GM23338 (cell line): ENCODE data around the gene MYO7B. TPM values are rescaled to one million over a fixed set of nuclear protein-coding genes. Genes with fewer than 3 reads are reported as not detected.

Source experiments
- ATAC-seq: fragments of 200-7000 bp; cut with Tn5 transposase; 3 replicates; pipeline ENCODE4 v1.9.1; 2020
- DNase-seq: peaks from one replicate; pipeline ENCODE4 v3.0.0-alpha.2; 2015; ENCODE audit warnings: low spot score
- H2AFZ ChIP-seq: fragments of 200-600 bp; sonication (generic); 2 replicates; pipeline ENCODE4 v1.8.0; 2016; ENCODE audit warnings: antibody characterized with exemption, mild to moderate bottlenecking, moderate library complexity
- H3F3A ChIP-seq: fragments of 200-600 bp; sonication (generic); replicated peaks from 2 replicates; pipeline ENCODE4 v1.8.0; 2017; ENCODE audit warnings: antibody characterized with exemption, mixed run types, low read depth
- H3K27ac ChIP-seq: fragments of 200-600 bp; sonication (generic); 2 replicates; pipeline ENCODE4 v1.6.1; 2016; ENCODE audit warnings: low read depth
- H3K27me3 ChIP-seq: fragments of 200-600 bp; sonication (generic); 2 replicates; pipeline ENCODE4 v1.8.0; 2016; ENCODE audit warnings: mild to moderate bottlenecking, mixed run types, moderate library complexity; ENCODE audit not compliant: insufficient read depth
- H3K36me3 ChIP-seq: fragments of 200-600 bp; sonication (generic); 2 replicates; pipeline ENCODE4 v1.8.0; 2016; ENCODE audit warnings: mild to moderate bottlenecking; ENCODE audit not compliant: insufficient read depth
- H3K4me1 ChIP-seq: fragments of 200-600 bp; sonication (generic); 2 replicates; pipeline ENCODE4 v1.8.0; 2016; ENCODE audit warnings: mild to moderate bottlenecking, moderate library complexity; ENCODE audit not compliant: insufficient read depth
- H3K4me2 ChIP-seq: fragments of 200-600 bp; sonication (generic); 2 replicates; pipeline ENCODE4 v1.7.1; 2017; ENCODE audit warnings: mixed run types
- H3K4me3 ChIP-seq: fragments of 200-600 bp; sonication (generic); 2 replicates; pipeline ENCODE4 v1.6.1; 2016; ENCODE audit warnings: mixed run types
- H3K79me2 ChIP-seq: fragments of 200-600 bp; sonication (generic); replicated peaks from 2 replicates; pipeline ENCODE4 v1.8.0; 2017; ENCODE audit warnings: mild to moderate bottlenecking; ENCODE audit not compliant: insufficient read depth
- H3K9me2 ChIP-seq: fragments of 200-600 bp; sonication (generic); 2 replicates; pipeline ENCODE4 v1.8.0; 2017; ENCODE audit not compliant: insufficient read depth
- H4K20me1 ChIP-seq: fragments of 200-600 bp; sonication (generic); replicated peaks from 2 replicates; pipeline ENCODE4 v1.8.0; 2017; ENCODE audit warnings: mild to moderate bottlenecking; ENCODE audit not compliant: insufficient read depth
- H3K27ac Mint-ChIP-seq: 2 replicates; pipeline ENCODE4 v1.8.0; 2020; ENCODE audit warnings: inconsistent platforms, mild to moderate bottlenecking, moderate library complexity, mixed read lengths
- H3K27me3 Mint-ChIP-seq: 3 replicates; pipeline ENCODE4 v1.8.0; 2022; ENCODE audit warnings: low read depth, mild to moderate bottlenecking, moderate library complexity, mixed read lengths, inconsistent platforms; ENCODE audit not compliant: insufficient read depth, poor library complexity
- H3K36me3 Mint-ChIP-seq: 3 replicates; pipeline ENCODE4 v1.8.0; 2021; ENCODE audit warnings: low read depth, mild to moderate bottlenecking, inconsistent platforms, moderate library complexity, mixed read lengths
- H3K4me1 Mint-ChIP-seq: 3 replicates; pipeline ENCODE4 v1.8.0; 2020; ENCODE audit warnings: mild to moderate bottlenecking, inconsistent platforms, mixed read lengths
- H3K4me3 Mint-ChIP-seq: 3 replicates; pipeline ENCODE4 v1.8.0; 2021; ENCODE audit warnings: moderate library complexity, mild to moderate bottlenecking, inconsistent platforms, mixed read lengths
- H3K9me3 Mint-ChIP-seq: 3 replicates; pipeline ENCODE4 v1.8.0; 2020; ENCODE audit warnings: moderate library complexity, mild to moderate bottlenecking, inconsistent platforms, mixed read lengths
- CREB1 ChIP-seq: fragments of 250-450 bp; sonication (Bioruptor Pico); IDR thresholded peaks from 2 replicates; pipeline ENCODE4 v1.5.0; 2020; ENCODE audit warnings: low read depth, mild to moderate bottlenecking, moderate library complexity
- CTCF ChIP-seq, 2 experiments: fragments of 200-600 bp in 1 of 2; sonication (generic) in 1 of 2; conservative IDR thresholded peaks; 2 replicates each; pipeline versions ENCODE4 v1.5.1 to v1.6.1; 2016 to 2017; ENCODE audit warnings: antibody characterized with exemption in 2 of 2, low read depth in 2 of 2, mild to moderate bottlenecking in 2 of 2, moderate library complexity in 1 of 2
- ETS1 ChIP-seq: IDR thresholded peaks from 2 replicates; pipeline ENCODE4 v1.6.1; 2016; ENCODE audit warnings: antibody characterized with exemption
- EZH2 ChIP-seq: fragments of 200-600 bp; sonication (generic); IDR thresholded peaks from one replicate; pipeline ENCODE4 v1.8.0; 2017; ENCODE audit warnings: antibody characterized with exemption, mild to moderate bottlenecking, low read depth; ENCODE audit not compliant: unreplicated experiment
- EZH2phosphoT487 ChIP-seq: fragments of 200-600 bp; sonication (generic); IDR thresholded peaks from one replicate; pipeline ENCODE4 v1.8.1; 2018; ENCODE audit warnings: antibody characterized with exemption; ENCODE audit not compliant: unreplicated experiment
- JUNB ChIP-seq: IDR thresholded peaks from one replicate; pipeline ENCODE4 v1.6.1; 2016; ENCODE audit warnings: antibody characterized with exemption; ENCODE audit not compliant: unreplicated experiment
- NANOG ChIP-seq: IDR thresholded peaks from 2 replicates; pipeline ENCODE4 v1.6.1; 2016; ENCODE audit warnings: antibody characterized with exemption, borderline replicate concordance
- POLR2AphosphoS5 ChIP-seq: IDR thresholded peaks from 2 replicates; pipeline ENCODE4 v1.6.1; 2016; ENCODE audit warnings: antibody characterized with exemption, low read depth
- REST ChIP-seq: IDR thresholded peaks from one replicate; pipeline ENCODE4 v1.6.1; 2018; ENCODE audit warnings: antibody characterized with exemption; ENCODE audit not compliant: unreplicated experiment
- STAT1 ChIP-seq: IDR thresholded peaks from one replicate; pipeline ENCODE4 v1.6.1; 2016; ENCODE audit warnings: antibody characterized with exemption; ENCODE audit not compliant: unreplicated experiment
- ZNF114 ChIP-seq: fragments of 250-450 bp; sonication (Bioruptor Pico); IDR thresholded peaks from 2 replicates; pipeline ENCODE4 v1.5.0; 2020; ENCODE audit warnings: mild to moderate bottlenecking, moderate library complexity
- ZNF331 ChIP-seq: fragments of 250-450 bp; sonication (Bioruptor Pico); IDR thresholded peaks from 2 replicates; pipeline ENCODE4 v1.5.0; 2020; ENCODE audit warnings: low read depth, mild to moderate bottlenecking, moderate library complexity
- ZNF462 ChIP-seq: fragments of 250-450 bp; sonication (Bioruptor Pico); IDR thresholded peaks from 2 replicates; pipeline ENCODE4 v1.5.0; 2020; ENCODE audit warnings: mild to moderate bottlenecking, moderate library complexity
- polyA plus RNA-seq: library from polyadenylated mRNA; unstranded; fragments of >200 nt; fragmentation: Nextera tagmentation; extraction: Ambion mirVana; gene quantifications from 2 replicates; pipeline ENCODE4 v1.2.1, GENCODE V29; 2016
- total RNA-seq: library from RNA; depleted of rRNA; stranded (reverse); fragments of >200 nt; shearing (Covaris generic); gene quantifications from 2 replicates; pipeline ENCODE4 v1.2.3, GENCODE V29; 2014

MYO7B gene
- total and polyA plus RNA-seq, 2 experiments from 2014 or later, result not detected

- Mint-ChIP-seq H3K36me3 (peaks cover 14% of the 10 kb centered on the region; the same call in 2 of the 3 replicates), H3K27me3 (peaks cover 4% of the 10 kb centered on the region), H3K4me3 (no peak overlapping the region), H3K27ac (no peak overlapping the region), H3K9me3 (no peaks in the 10 kb centered on the region), H3K4me1 (peaks cover 41% of the 10 kb centered on the region)
- H3K9me2 ChIP-seq, result no peaks in the 10 kb centered on the region
- H3K4me2 ChIP-seq, result no peak overlapping the region
- H3K79me2 ChIP-seq, result peaks cover 100% of the 10 kb centered on the region
- H3K4me1 ChIP-seq, result peaks cover 45% of the 10 kb centered on the region
- ATAC-seq (no peak), DNase-seq (no peak)
- no peak overlapping the region for H3K27ac ChIP-seq
- H3K36me3 ChIP-seq, result no peaks in the 10 kb centered on the region
- no peaks in the 10 kb centered on the region for H3F3A ChIP-seq
- peaks cover 95% of the 10 kb centered on the region for H4K20me1 ChIP-seq
- TF ChIP-seq NANOG, result no peak
- no peak for TF ChIP-seq ZNF114
- no peak for TF ChIP-seq ZNF331 (CRISPR knock-in tag)
- no peak for TF ChIP-seq ETS1
- TF ChIP-seq JUNB, result no peak
- no peak for TF ChIP-seq ZNF462 (CRISPR knock-in tag)
- no peak for TF ChIP-seq POLR2AphosphoS5
- TF ChIP-seq CTCF (conservative IDR thresholded peaks at IDR 0.05; ENCODE audit: low read depth in 2 of 2), result no peak
- no peak for TF ChIP-seq REST
- no peak for TF ChIP-seq CREB1
- no peak for TF ChIP-seq EZH2phosphoT487
- TF ChIP-seq EZH2, result no peak
- no peak for TF ChIP-seq STAT1
- no peaks in the 10 kb centered on the region for H3K27me3 ChIP-seq
- no peak overlapping the region for H3K4me3 ChIP-seq
- H2AFZ ChIP-seq, result no peak overlapping the region
Measured at GRCh38 chr2:127511917-127512316, 23.6 kb upstream of the MYO7B start.
